Keratinocyte (primary cell): ENCODE measurements around the gene RBP2.

Experiments
- CTCF ChIP-seq, 3 experiments: IDR thresholded peaks in 1 of 3; conservative IDR thresholded peaks in 1 of 3; optimal IDR thresholded peaks in 1 of 3; 2 replicates in 2 of 3; 3 replicates in 1 of 3; pipeline versions ENCODE3 to v1.5.1; 2011; ENCODE audit warnings: low read length in 3 of 3, mild to moderate bottlenecking in 3 of 3, moderate library complexity in 2 of 3, control low read depth in 1 of 3, inconsistent platforms in 1 of 3; ENCODE audit not compliant: insufficient read depth in 2 of 3; ENCODE audit errors: extremely low read depth in 1 of 3
- EZH2 ChIP-seq: IDR thresholded peaks from one replicate; pipeline ENCODE4 v1.6.1; 2012; ENCODE audit warnings: inconsistent platforms, mild to moderate bottlenecking, low read length, moderate library complexity

- TF ChIP-seq CTCF (optimal IDR thresholded peaks at IDR 0.05 in 1 of 3, IDR thresholded peaks at IDR 0.05 in 1 of 3, conservative IDR thresholded peaks at IDR 0.05 in 1 of 3; ENCODE audit: extremely low read depth in 1 of 3, insufficient read depth in 2 of 3, low read length in 3 of 3) (no peak), EZH2 (no peak)
These were observed 10.7 kb downstream of the RBP2 start for GRCh38 chr3:139465636-139466035.
